Stimulated activated CD4-positive, alpha-beta T cell treated with anti-CD3 and anti-CD28 coated beads, Interleukin-4, amount 100 ng/mL, for 48 hours (primary cell): ENCODE measurements around the gene TBRG4.
"Not testable (repeated sequence)": the region's sequence is repeated elsewhere in the genome, so short reads cannot be mapped to it uniquely, and the experiment has no call there.

Experiments used
- DNase-seq, 2 donors: peaks; one replicate each; pipeline ENCODE4 v3.0.0-alpha.2; 2020; ENCODE audit warnings: low read depth in 2 of 2

The TBRG4 gene

DNA sequence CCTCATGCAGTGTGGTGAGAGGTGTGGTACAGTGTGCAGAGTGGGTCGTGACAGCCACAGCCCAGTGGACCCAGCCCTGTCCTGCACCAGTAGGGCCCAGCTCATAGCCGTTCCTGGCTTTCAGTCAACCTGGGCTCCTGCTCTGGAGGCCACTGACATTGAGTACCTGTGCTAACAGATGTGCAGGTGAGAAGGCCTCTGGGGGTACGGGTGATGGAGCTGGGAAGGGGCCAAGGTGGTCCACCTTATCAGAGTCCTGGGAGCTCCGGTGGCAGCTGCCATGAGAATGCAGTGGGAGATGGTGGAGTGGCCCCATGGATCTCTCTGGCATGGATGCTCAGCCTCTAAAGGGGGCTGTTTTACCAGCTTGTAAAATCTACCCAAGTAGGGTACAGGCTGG, 6.1 kb upstream of the TBRG4 start:
- DNase-seq, result no peak

DNA sequence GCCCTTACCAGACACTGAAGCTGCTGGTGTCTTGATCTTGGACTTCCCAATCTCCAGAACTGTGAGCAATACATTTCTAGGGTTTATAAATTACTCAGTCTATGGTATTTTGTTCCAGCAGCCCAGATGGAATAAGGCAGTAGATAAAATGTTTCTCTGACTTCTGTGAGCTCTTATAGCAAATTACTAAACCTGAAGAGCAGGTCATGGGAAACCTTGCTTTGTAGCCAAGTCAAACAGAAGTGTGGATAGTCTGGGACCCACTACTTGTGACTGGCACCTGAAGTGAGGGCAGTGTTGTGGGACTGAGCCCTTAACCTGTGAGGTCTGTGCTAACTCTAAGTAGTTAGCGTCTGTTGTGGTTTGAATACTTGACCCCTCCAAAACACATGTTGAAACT, 4.6 kb upstream of the TBRG4 start:
- no peak for DNase-seq

DNA sequence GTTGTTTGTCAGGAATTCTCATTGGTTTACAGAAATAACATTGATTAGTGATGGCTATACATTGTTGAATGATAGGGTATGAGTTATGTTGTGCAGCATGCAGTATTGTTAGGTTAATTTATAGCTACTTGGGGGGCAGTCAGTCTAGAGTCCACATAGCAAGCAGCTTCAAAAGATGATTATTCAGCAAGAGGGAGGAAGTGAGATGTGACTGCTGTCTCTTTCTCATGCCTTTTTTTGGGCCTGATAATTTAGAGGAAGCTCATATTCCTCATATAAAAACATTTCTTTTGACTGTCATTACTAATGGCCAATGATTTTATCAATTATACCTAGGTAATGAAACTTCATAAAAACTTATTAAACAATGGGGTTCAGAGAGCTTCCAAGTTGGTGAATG, 3.4 kb upstream of the TBRG4 start:
- no peak for DNase-seq

DNA sequence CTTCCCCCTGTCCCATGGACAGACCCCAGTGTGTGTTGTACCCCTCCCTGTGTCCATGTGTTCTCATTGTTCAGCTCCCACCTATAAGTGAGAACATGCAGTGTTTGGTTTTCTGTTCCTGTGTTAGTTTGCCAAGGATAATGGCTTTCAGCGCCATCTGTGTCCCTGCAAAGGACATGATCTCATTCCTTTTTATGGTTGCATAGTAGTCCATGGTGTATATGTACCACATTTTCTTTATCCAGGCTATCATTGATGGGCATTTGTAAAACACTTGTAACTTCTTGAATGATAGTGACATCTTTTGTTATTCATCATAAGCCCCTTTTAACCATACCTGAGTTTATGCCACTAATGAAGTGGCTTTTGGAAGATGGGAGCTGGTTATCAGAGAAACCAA, 2.8 kb upstream of the TBRG4 start:
- DNase-seq, result not testable (repeated sequence)

DNA sequence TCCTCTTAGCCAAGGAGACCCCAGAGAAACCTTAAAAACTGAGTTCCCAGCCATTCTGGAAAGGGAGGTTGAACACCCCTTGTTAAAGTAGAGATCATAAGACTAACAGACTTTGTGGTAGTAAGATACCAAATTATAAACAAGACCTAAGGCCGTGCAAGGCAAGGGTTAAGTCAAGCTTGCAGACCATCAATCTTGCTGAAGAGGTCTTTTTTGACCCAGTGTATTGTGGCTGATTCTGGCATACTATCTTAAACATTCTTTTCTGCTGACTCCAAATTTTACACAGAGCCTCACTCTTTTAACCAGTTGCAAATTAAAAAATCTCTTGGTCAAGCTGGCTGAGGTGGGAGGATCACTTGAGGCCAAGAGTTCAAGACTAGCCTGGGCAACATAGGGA, 1.2 kb upstream of the TBRG4 start:
- DNase-seq, result no peak

DNA sequence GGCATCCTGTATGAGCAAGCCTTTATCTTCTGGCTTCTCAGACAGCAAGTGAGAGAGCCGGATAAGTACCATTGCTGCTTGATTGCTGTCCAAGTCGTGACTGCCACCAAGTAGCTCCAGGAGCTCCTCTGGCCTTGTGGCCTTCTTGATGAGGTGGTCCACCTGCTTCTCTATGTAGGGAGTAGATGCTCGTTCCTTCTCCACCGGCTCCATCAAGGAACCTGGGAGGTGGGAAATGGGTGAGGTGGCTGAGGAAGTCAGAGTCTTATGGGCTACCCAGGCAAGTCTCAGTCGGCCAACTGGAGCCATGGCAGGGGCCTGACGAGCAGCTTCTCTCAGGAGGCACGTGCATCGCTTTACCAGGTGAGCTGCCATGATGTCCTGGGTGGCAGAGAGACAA, 2.6 kb downstream of the TBRG4 start:
- no peak for DNase-seq

DNA sequence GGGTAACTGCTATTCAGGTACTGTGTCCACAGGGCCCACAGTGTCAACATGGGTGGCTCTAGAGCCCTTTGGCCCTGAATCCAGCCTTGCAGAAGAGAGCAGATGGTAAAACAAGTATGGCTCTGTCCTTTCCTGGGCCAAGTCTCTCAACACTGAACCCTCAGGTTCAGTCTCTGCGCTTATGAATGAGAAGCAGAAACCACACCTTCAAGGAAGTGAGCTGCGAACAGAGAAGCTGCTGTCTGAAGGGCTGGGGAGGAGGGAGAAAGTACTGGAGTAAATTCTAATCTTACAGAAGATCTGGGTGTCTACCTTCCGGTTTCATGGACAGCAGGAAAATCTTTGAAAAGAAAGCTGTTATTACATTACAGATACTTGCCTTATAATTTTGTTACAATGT, 4.1 kb downstream of the TBRG4 start:
- no peak for DNase-seq

DNA sequence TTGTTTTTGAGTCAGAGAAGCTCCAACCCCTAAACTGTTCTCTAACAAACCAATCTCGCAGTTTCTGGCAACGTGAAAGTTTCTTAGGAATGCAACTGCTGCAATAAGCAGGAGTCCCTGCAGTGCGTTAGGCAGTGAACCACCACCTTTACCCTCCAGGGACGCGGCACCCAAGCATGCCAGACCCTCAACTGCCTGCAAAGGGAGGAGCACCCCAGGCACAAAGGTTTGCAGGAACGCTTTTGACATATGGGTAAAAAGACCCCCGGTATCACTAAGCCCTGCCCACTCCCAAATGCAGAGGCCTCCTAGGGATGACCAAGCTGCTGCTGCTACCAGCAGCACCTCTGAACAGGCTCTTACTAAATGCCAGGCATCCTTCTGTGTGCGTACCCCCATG, 4.7 kb downstream of the TBRG4 start:
- DNase-seq, result no peak

DNA sequence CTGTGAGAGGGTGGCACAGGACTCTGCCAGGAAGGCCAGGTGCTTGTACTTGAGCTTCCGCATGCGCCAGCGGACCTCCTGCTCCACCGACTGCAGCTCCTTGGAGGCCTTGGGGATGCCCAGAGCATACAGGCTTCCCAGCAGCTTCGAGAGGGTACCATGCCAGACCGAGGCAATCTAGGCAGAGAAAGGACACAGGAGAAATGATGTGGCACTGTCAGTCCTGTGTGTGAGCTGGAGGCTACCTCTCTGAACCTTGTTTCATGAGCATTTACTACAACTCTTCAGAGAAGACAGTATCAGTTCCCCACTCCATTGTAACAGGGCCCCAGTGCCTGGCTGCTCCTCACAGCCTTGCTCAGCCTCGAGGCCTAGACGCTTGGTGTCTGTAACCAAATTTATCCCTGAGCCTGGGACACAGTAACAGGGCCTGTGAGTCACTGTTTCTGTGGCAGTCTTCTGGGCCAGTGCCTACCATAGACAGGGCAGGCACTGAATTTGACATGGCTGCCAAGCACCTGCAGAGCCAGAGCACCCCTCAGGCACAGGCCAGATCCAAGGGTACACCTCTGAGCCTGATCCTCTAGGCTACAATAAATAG, 5.8 kb downstream of the TBRG4 start:
- DNase-seq, result no peak

DNA sequence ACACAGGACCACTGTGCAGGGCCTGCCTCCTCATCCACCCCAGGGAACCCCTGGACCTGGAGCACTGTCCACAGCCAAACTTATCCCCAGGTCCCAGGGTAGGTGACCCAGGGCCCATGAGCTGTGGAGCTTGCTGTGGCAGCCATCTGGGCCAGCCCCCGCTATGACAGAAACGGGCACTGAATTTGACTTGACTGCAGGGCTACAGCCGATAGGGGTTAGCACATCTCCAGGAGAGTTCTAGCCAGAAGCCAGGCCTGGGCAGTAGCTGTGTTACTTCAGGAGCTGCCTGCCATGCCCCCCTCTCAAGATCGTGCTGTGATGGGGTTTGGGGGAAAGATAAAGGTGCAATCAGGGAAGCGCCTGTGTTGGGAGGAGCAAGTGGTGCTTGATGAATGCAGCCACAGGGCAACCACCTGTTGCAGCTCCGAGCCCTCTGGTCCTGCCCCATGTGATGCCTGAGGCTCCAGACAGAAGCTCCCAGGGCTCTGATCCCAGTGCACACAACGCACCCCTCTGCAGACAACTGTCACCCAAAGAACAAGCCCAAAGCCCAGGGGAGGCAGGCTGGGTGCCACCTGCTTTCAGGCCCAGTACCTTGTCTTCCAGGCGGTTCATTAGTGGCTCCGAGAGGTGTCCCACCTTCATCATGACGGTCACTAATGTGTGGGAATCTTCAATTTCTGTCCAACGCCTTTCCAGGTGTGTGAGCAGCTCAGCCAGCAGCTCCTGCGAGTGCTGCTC, 6.5 kb downstream of the TBRG4 start:
- no peak for DNase-seq

DNA sequence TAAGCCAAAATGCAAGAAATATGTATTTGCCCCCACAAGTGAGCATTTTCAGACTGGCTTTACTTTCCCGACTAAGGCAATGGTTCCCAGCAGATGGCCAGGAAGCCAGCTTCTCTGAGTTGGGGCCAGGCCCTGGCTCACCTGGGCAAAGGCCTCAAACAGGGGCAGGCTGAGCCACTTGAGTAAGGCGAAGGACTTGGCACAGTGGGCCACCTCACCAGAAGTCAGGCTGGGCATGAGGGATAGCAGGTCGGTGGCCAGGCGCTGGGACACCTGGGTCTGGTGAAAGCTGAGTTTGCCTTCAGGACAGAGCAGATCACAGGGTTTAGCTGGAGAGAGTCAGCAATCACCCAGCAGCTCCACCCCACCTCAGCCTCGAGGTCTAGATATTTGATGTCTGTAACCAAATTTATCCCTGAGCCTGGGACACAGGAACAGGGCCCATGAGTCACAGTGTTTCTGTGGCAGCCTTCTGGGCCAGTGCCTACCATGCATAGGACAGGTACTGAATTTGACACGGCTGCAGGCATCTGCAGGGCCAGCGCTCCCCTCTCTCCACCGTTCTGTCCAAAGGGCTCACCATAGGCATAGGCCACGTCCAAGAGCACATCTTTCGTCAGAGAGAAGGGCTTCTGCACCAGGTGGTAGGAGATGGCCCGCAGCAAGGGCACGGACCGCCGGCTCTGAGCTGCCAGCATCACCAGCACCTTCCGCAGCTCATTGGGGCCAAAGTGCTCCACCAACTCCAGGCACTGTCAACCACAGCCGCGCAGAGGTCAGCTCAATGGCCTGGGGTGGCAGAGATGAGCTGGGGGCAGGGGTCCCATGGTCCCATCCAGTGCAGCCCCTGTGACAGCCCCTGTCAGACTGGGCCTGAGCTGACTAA, 7.3 kb downstream of the TBRG4 start:
- DNase-seq, result no peak

DNA sequence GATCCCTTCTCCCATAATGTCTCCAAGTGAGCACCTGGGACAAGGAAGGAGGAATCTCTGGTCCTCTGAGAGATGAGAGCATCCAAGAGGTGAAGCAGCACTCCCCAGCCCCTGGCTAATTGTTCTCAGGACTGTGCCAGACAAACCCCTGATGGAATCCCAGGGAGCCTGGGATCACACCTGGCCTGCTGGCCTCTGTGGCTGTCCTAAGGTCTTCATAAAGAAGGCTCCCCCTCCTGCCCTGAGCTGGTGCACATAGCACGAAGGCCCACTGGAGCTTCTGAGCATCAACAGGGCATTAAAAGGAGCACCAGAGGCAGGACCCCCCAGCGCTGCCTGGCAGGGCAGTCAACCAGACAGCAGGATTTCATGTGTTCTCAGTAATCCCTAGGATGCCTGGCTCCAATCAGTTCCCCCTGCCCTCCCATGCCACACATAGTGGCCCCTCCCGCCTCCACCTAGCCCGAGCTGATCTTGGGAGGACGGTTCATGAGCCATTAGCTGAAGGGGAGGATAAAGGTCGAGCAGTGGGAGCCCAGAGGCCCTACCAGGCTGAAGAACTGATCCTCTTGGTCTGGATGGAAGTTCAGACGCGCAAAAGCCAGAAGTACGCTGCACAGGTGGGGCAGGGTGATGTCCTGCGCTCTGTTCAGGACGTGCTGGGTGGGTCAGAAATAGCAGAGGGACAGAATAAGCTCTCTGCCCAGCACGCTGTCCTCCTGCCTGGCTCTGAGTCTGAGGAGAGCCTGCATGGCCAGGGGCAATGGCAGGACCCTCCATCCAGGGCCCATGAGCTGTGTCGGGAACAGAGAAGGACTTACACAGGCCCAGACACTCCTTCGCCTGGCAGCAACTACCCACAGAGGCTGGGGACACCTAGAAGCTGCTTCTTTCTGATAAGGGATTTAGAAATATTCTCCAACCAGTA, 8.4 kb downstream of the TBRG4 start:
- no peak for DNase-seq

DNA sequence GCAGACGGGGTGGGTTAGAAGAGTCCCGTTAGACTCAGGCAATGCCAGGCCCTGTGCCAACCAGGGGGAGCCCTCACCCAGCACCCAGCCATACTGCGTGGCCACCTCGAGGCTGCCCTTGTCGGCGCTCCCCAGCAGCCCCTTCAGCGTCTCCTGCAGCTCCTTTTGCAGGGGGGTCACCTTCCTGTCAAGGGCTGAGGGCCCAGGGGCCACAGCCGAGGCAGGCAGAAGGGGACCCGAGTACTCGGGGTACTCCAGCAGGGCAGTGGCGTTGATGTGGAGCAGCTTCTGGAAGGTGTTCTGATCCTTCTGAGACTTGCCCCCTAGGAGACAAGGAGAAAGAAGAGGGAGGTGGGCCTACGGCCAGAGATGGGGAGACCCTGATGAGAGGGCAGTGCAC, 9.7 kb downstream of the TBRG4 start:
- DNase-seq, result no peak

DNA sequence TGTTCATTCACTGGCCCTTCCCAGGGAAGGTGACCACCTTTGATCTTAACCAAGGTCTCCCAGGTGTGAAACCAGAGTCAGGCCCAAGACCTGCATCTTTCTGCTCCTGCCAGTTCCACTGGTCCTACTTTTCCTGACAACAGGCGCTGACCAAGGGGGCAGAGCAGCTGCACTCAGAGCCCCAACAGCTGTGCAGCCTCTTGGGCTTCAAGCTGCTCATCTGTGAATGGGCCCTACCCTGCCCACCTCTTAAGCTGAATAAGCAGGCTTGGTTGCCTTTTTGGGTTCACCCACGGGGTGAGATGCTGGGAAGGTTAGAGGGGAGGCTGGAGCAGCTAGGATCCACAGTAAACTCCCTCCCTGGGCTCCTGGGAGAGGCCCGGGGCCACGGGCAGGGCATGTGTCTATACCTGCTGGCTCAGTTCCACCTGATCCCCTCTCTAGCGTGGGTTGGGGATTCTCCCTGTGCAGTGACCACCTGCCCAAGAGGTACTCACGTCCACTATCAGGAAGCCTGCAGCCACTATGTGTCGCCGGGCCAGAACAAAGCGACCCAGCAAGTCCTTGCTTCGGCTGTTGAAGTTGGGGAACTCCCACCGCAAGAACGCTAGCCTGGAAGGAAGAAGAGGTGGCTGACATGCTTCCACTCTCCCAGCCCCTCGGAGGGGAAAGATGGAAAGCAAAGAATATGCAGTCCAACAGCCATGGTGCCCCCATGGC, 10.6 kb downstream of the TBRG4 start:
- DNase-seq, result no peak

DNA sequence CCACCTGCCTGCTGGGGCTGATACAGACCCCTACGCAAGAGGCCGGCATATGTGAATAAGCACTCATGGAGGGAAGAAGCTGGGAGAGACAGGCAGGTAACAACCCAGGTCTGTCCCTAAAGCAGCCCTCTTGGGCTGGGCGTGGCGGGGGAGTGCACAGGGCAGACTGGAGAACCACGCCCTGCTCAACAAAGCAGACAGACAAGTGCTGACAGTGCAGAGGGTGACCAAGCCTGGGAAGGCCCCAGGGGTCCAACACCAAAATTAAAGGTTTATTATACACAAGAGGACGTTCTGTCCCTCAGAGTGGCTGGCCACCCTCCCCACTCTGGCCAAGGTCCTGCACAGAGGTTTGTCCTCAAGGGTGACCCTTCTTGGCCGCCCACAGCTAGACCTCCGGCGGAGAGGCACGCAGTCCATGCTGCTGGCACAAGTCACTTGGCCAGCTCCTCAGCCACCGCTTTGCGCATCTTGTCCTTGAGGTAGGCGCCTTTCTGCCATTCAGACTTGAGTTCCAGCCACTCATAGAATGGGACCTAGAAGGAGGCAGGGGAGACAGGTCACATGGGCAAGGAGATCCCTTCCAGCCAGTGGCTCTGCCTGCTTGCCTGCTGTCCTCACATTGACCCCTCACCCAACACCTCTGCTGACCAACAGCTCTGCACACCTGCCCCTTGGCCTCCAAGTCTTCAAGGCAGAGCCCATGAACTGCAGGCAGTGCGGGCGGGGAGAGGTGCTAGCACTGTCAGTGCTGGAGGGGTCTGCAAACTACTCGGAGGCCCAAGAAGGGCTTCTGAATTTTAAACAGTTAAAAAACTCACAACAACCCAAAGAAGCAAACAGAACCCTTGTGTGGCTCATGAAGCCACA, 11.4 kb downstream of the TBRG4 start:
- no peak for DNase-seq

DNA sequence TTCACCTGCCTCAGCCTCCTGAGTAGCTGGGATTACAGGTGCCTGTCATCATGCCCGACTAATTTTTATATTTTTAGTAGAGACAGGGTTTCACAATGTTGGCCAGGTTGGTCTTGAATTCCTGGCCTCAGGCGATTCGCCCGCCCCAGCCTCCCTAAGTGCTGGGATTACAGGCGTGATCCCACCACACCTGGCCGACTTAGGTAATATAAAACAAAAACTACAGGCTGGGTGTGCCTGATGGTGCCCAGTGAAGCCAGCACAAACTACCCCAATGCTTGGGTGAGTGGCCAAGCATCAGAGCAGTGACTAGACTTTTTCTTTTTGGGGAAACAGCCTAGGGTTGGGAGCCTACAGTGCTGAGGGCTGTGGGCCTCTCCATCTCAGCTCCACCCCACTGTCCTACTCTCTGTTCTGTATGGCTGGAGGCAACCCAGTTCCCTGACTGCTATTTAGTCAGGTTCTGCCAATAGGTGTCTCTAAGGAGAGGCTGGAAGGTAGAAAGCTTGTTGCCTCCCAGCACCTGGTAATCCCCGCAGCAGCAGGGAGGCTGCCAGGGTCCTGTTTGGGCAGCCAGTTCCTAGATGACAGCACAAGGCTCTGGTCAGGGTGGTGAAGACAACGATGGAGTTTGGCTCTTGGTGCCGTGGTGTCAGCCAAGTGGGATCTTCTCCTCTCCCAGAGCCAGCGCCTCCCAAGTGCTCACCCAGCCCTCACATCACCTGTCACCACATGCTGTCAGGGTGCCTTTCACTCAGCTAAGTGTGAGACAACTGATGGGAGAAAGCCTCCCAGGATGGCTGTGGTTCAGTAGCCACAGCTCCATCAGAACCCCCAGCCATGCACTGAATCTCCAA, 12.3 kb downstream of the TBRG4 start:
- DNase-seq, result no peak

DNA sequence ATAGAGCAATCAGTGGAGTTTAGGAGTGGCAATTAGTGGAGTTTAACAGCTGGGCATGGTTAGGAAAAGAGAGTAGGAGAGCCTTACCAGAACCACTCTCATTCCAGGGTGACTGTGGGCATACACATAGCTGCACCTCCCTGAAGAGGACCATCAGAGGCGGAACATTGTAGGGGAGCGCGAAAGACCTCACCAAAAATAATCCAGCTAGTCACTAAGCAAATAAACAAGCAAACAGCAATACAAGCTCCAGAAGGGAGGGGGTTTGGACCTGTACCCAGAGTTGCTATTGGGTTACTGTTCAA, 18.6 kb downstream of the TBRG4 start:
- no peak for DNase-seq

DNA sequence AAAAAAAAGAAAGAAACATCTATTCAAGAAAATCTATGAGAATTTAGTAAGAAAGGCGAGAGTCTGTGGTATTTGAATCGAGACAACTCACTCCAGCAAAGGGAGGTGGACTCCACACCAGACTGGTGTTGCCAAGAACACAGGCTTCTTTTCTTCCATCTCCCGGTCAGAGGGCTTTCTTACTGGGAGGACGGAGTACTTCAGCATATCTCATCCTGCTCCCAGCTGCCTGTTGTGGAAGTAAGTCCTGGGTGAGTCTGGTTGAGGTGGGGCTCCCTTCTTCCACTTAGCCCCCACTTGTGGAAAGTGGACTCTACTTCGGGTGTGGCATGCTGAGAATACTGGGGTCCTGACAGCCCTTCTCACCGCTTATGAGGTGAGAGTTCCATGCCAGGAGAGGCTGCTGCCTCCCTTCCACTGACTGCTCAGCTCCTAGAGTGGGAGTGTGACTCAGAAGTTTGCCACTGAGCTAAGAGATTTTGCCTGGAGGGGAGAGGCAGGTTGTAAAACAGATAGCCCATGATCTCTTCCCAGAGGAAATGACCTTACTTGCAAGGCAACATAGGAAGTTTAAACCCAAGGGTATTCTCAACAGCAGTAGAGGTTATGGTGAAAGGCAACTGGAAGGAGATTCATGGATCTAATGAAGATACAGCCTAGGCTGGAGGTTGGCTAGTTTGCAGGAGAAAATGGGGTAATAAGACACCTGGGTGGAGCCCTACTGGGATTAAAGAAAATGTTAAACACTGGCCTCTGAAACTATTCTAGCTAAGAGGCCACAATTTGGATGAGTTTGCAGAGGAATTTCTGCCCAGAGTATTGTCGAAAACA, 19.2 kb downstream of the TBRG4 start:
- DNase-seq, result no peak
